Activated CD8-positive, alpha-beta T cell treated with anti-CD3 and anti-CD28 coated beads for 36 hours (primary cell): Measurements from ENCODE around the gene MNX1. TPM values are rescaled to one million over a fixed set of nuclear protein-coding genes. Genes with fewer than 3 reads are reported as not detected.

Source experiments
- ATAC-seq: fragments of 200-7000 bp; cut with Tn5 transposase; one replicate; pipeline ENCODE4 v1.10.0; 2021; ENCODE audit warnings: mild to moderate bottlenecking, moderate library complexity
- CTCF ChIA-PET: fragments of 350-600 bp; sonication (Branson Sonifier 250); formaldehyde crosslinking; loops from one replicate; lab custom pipeline; 2021; ENCODE audit warnings: antibody characterized with exemption; lab: Charles Lee
- POLR2A ChIA-PET: fragments of 350-600 bp; sonication (Branson Sonifier 250); formaldehyde crosslinking; loops from one replicate; lab custom pipeline; 2021; ENCODE audit warnings: antibody characterized with exemption; lab: Charles Lee
- DNase-seq: peaks from one replicate; pipeline ENCODE4 v3.0.0-alpha.2; 2020
- H3K27ac Mint-ChIP-seq: one replicate; pipeline ENCODE4 v1.8.0; 2021; ENCODE audit warnings: mild to moderate bottlenecking, mixed read lengths
- H3K27me3 Mint-ChIP-seq: one replicate; pipeline ENCODE4 v1.8.0; 2021; ENCODE audit warnings: mixed read lengths
- H3K36me3 Mint-ChIP-seq: one replicate; pipeline ENCODE4 v1.8.0; 2021; ENCODE audit warnings: low read depth, mixed read lengths
- H3K4me1 Mint-ChIP-seq: one replicate; pipeline ENCODE4 v1.8.0; 2021; ENCODE audit warnings: low read depth, mixed read lengths
- H3K4me3 Mint-ChIP-seq: one replicate; pipeline ENCODE4 v1.8.0; 2021; ENCODE audit warnings: mild to moderate bottlenecking, moderate library complexity, mixed read lengths
- H3K9me3 Mint-ChIP-seq: one replicate; pipeline ENCODE4 v1.8.0; 2021; ENCODE audit warnings: mixed read lengths
- CTCF ChIP-seq: fragments of 200-600 bp; IDR thresholded peaks from one replicate; pipeline ENCODE4 v1.8.0; 2022; ENCODE audit warnings: antibody characterized with exemption, mild to moderate bottlenecking
- intact Hi-C: fragments of 100-400 bp; cut with micrococcal nuclease; formaldehyde crosslinking; loops from one replicate; pipeline ENCODE4 v1.10.0; 2022
- total RNA-seq, 2 experiments: library from RNA; stranded (reverse); gene quantifications; one replicate each; pipeline ENCODE4 v1.2.3, GENCODE V29; 2021

Gene MNX1
- total RNA-seq, 2 experiments from 2014 or later = not detected

GRCh38 chr7:157035302-157035701 lies 24.8 kb upstream of the MNX1 start:
- Mint-ChIP-seq H3K4me3 (no peak overlapping the region), H3K27me3 (peaks cover 21% of the 10 kb centered on the region), H3K36me3 (no peaks in the 10 kb centered on the region), H3K27ac (no peak overlapping the region), H3K9me3 (no peaks in the 10 kb centered on the region), H3K4me1 (no peaks in the 10 kb centered on the region)
- POLR2A ChIA-PET = no interaction called here
- no peak for ATAC-seq
- intact Hi-C loops = no loop called here
- CTCF ChIA-PET = no interaction called here
- DNase-seq = no peak
- no peak for TF ChIP-seq CTCF

DNA sequence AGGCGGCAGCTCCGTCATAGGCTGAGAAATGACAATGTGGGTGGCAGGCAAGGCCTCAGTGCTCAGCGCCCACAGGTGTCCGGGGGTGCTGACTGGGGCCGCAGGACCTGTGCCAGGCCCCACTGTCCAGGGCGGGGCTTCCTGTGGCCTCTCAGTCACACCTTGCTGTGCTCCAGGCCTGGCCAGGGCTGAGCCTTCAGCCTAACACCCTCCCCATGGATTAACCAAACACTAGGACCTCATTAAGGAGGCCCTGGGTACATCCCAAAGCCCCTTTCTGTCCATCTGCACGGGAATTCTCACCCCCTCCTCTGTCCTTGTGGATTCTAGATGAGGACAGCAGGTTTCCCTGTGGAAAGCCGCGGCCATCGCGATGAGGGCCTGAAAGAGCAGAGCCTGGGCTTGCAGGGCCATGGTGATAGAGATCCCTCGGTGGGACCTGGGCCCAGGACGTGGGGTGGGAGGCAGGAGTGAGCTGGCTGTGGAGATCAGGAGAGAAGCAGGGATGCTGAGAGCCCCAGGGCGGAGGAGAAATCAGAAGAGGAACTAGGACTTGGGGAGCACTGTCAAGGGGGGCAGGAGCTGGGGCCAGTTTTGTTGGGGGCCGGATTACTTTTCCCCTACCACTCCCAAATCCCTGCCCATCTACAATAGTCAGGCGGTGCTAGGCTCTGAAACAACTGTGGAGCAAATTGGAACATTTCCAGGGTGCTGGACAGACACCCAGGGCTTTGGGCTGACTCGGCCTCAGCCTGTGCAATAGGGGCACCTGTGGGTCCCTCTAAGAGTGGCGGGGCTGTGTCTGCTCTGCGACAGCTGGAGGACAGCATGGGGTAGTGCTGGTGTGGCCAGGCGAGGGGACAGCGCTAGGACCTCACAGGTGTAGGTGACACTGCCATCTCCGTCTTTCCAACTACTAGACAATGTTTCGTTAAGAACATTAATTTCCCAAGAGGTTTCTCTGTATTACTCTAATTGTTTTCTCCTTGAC lies 23.3 kb upstream of the MNX1 start:
- Mint-ChIP-seq H3K9me3 (no peaks in the 10 kb centered on the region), H3K27me3 (peaks cover 31% of the 10 kb centered on the region), H3K4me3 (no peak overlapping the region), H3K36me3 (no peaks in the 10 kb centered on the region), H3K4me1 (no peaks in the 10 kb centered on the region), H3K27ac (no peak overlapping the region)
- DNase-seq (no peak), ATAC-seq (no peak)
- ChIA-PET CTCF (no interaction called here), POLR2A (interaction anchor here (0.6 kb wide), 1 partner anchor 1713 kb away, joined by 3 read pairs; no protein-coding TSS in a partner anchor)
- TF ChIP-seq CTCF = no peak
- intact Hi-C loops = no loop called here

GRCh38 chr7:157032644-157033482 lies 22.4 kb upstream of the MNX1 start:
- intact Hi-C loops = no loop called here
- ChIA-PET POLR2A (no interaction called here), CTCF (no interaction called here)
- H3K4me1 Mint-ChIP-seq = no peaks in the 10 kb centered on the region
- peaks cover 39% of the 10 kb centered on the region for H3K27me3 Mint-ChIP-seq
- ATAC-seq = no peak
- no peak for DNase-seq
- no peak for TF ChIP-seq CTCF
- no peaks in the 10 kb centered on the region for H3K36me3 Mint-ChIP-seq
- H3K4me3 Mint-ChIP-seq = no peak overlapping the region
- no peak overlapping the region for H3K27ac Mint-ChIP-seq
- H3K9me3 Mint-ChIP-seq = no peaks in the 10 kb centered on the region

GRCh38 chr7:157032128-157032527 lies 21.7 kb upstream of the MNX1 start:
- CTCF ChIA-PET = no interaction called here
- intact Hi-C loops = no loop called here
- POLR2A ChIA-PET = no interaction called here
- Mint-ChIP-seq H3K4me1 (no peaks in the 10 kb centered on the region), H3K9me3 (no peaks in the 10 kb centered on the region), H3K4me3 (no peak overlapping the region), H3K36me3 (no peaks in the 10 kb centered on the region), H3K27me3 (peaks cover 43% of the 10 kb centered on the region), H3K27ac (no peak overlapping the region)
- no peak for ATAC-seq
- no peak for TF ChIP-seq CTCF
- no peak for DNase-seq
